ENCODE results near the gene CABP2.

DNA sequence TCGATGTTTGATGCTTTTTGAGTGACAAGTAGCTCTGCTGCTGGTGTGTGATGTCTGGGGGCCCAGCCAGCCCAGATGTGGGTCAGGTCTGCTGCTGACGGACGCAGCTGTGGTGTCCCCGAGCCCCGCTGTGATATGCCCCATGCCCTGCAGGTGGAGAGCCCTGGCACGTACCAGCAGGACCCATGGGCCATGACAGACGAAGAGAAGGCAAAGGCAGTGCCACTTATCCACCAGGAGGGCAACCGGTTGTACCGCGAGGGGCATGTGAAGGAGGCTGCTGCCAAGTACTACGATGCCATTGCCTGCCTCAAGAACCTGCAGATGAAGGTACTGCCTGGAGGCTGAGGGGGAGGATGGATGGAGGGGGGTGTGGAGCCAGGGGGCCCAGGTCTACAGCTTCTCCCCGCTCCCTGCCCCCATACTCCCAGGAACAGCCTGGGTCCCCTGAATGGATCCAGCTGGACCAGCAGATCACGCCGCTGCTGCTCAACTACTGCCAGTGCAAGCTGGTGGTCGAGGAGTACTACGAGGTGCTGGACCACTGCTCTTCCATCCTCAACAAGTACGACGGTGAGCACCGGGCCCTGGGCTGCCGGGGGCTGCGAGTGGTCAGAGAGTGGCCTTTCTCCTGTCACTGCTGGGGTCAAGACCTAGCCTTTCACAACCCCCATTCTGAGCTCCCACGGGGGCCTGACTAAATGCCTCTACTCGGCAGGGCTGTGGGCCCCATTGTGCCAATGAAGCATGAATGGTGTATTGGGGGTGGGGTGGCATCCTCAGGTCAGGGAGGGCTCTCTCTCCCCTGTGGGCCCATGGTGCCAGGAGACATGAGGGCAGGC lies 33.1 kb downstream of the CABP2 start:
- TF ChIP-seq CTCF (IDR thresholded peaks at IDR 0.05) (no peak), POLR2A (IDR thresholded peaks at IDR 0.05) (no peak)

Data from tibial nerve (tissue), 3 donors.